CD1c-positive myeloid dendritic cell (primary cell): ENCODE data around the gene NCKAP5.
"Not testable (repeated sequence)": the region's sequence is repeated elsewhere in the genome, so short reads cannot be mapped to it uniquely, and the experiment has no call there.

Experiments used
- DNase-seq: peaks from one replicate; pipeline ENCODE4 v3.0.0-alpha.2; 2016; ENCODE audit errors: extremely low spot score

The NCKAP5 gene

DNA sequence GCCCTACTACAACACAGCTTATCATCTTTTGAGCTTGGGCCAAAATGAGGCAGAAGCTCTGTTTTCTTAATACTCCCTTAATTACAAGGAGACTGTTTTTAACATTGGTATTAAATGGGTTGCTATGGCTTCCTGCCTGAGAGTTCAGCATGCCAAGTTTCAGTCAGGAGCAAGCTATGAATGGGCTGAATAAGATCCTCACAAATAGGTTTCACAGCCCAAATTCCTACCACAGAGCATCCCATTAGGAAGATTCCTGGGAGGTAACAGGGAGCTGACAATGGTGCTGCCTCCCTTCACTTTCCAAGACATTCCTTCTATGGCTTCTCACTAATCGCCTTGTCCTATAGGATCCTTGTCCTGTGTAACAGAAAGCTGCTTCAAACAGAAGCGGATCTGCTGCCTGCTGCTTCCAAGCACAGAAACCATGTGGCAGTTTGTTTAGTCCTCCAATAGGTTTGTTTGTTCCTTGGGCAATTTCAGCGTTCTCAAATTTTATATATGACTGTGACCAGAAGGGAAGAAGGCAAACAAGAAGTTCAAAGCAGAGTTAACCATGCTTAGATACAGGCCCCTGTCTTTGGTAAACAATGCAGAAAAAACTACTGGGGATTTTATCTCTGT, 70.9 kb downstream of the NCKAP5 start:
- no peak for DNase-seq

DNA sequence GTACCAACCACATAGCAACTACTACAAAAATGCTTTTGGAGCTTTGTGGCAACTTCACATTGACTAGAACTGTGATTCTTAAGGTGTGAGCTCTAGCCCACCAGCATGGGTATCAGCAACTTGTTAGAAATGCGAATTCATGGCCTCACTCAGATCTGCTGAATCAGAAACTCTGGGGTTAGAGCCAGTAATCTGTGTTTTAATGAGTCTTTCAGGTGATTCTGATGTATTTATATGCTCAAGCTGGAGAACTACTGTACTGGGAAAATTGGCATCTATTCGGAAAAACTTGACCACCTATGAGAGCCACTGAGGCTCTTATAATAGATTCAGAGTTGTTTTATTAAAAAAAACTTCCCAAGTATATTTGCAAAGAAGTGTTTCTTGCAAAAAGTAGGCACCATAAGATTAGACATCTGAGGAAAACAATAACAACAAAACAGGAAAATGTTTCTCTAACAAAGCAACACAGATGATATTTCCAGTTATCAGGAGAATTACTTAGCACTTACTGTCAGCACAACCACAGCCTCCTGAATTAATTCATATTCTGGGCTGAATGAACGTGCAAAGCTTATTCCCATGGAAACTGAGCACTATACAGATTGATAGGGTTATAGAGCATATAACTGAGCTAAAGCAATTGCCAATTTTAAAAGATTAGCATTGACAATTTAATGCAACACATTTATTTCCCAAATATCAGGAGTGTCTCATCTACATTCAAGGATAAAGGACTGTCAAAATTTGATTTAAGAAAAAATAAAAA, 71.6 kb downstream of the NCKAP5 start:
- DNase-seq, result no peak

GRCh38 chr2:133495226-133495625, 73.0 kb downstream of the NCKAP5 start:
- DNase-seq, result no peak

- no peak for DNase-seq
Measured at GRCh38 chr2:133492719-133493380, 75.4 kb downstream of the NCKAP5 start.

- no peak for DNase-seq
Measured at GRCh38 chr2:133490411-133490980, 77.8 kb downstream of the NCKAP5 start.

- DNase-seq, result no peak
Measured at GRCh38 chr2:133489641-133490410, 78.4 kb downstream of the NCKAP5 start.

- DNase-seq, result no peak
Measured at GRCh38 chr2:133489146-133489545, 79.1 kb downstream of the NCKAP5 start.

- DNase-seq, result no peak
Measured at GRCh38 chr2:133486771-133487191, 81.5 kb downstream of the NCKAP5 start.

GRCh38 chr2:133485868-133486267, 82.4 kb downstream of the NCKAP5 start:
- DNase-seq, result no peak

DNA sequence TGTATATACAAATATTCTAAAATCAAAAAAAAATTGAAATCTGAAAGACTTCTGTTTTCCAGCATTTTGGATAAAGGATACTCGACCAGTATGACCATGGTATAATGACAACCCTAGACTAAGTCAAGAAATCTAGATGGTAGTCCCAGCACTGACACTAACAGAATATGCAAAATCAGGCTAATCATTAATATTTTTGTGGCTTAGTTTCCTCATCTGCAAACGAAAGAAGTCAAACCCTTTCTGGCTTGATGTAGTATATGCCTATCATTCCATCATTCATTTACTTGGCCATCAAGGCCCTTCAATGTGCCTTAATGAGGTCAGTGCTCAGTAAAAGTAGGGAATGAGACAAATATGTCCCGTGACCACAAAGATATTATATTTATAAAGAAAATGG, 83.5 kb downstream of the NCKAP5 start:
- DNase-seq, result no peak

GRCh38 chr2:133484106-133484505, 84.2 kb downstream of the NCKAP5 start:
- no peak for DNase-seq

GRCh38 chr2:133483181-133483580, 85.1 kb downstream of the NCKAP5 start:
- no peak for DNase-seq

DNA sequence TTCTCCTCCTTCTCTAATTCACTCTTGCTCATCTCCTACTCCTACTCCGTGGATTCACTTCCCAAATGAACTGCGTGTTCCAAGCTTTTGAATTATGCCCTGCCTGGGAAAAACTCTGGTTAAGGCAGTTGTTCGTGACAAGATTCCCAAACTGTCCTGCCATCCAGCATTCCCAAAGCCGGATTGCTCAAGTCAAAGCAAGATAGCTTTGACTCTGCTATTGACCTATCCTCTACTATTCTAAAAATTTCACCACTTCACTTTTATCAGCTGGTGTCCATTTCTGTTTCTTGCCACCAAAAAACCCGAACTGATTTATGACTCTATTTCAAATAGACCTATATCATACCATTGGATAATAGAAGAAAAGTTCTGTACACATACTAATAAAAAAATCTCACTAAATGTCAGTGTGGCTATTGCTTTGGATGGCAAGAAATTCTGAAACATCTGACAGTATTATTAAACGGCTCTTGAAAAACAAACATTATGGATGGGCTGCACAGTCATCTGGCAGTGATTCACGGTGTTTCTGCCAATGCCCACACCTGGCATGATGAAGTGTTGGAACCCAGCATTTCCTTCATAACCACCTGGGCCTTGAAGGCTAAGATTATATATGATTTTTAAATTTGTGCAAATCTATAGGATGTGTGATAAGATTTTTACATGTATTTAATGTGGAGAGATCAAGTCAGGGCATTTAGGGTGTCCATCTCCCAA, 87.4 kb downstream of the NCKAP5 start:
- no peak for DNase-seq

GRCh38 chr2:133477616-133477990, 90.7 kb downstream of the NCKAP5 start:
- DNase-seq, result no peak

- DNase-seq, result no peak
Measured at GRCh38 chr2:133476931-133477615, 91.2 kb downstream of the NCKAP5 start.

GRCh38 chr2:133476286-133476685, 92.0 kb downstream of the NCKAP5 start:
- no peak for DNase-seq

DNA sequence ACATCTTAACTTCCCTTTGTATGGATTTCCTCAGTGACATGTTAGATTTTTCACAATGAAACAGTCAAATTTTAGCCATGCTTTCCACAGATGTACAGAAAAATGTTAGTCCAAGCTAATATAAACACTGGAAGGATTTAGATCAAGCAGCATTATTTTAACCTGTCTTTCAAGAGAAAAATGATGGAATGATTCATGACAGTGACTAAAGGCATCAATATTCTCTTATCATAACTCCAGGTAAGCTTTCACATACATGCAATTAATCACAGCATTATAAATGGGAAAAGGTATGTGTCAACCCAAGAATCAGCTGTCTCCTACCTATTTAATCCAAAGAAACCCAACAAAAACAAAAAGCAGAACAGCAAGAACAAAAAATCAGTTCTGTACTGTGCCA, 92.7 kb downstream of the NCKAP5 start:
- no peak for DNase-seq

GRCh38 chr2:133470446-133470845, 97.8 kb downstream of the NCKAP5 start:
- DNase-seq, result not testable (repeated sequence)

GRCh38 chr2:133462811-133463210, 105.5 kb downstream of the NCKAP5 start:
- DNase-seq, result no peak

DNA sequence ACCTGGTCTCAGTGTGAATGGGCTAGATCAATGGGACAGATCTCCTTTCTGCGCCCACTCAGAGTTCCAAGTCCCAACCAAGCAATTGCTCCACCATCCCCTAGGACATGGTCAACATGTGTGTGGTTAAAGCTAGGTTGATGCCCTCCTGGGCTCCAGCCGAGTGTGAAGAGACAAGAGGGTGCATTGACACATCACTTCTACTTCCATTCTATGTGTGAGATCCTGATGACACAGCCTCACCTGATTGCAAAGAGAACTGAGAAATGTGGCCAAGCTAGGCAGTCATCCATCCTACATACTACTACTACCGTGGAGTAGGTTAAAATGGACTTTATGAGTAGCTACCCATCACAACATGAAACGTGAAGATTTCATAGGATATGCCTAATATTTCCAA, 106.8 kb downstream of the NCKAP5 start:
- no peak for DNase-seq

DNA sequence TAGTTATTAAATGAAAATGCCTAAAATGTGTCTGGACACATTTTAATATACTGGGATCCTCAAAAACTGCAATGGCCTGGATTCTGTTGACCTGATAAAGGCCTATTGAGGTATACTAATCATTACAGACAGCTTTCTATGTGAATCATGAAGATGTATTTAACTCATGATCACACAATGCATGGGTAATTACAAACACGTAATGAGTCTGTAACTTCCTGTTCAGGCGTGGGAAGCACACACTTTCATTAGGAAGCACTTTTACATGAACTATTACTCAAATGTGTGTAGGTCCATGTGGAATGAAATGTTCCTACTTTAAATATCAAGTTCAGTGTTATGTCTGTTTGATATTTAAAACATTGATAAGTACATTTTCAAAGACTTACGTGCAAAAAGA, 108.7 kb downstream of the NCKAP5 start:
- no peak for DNase-seq
